ENCODE data around the gene ATP2B1.

DNA sequence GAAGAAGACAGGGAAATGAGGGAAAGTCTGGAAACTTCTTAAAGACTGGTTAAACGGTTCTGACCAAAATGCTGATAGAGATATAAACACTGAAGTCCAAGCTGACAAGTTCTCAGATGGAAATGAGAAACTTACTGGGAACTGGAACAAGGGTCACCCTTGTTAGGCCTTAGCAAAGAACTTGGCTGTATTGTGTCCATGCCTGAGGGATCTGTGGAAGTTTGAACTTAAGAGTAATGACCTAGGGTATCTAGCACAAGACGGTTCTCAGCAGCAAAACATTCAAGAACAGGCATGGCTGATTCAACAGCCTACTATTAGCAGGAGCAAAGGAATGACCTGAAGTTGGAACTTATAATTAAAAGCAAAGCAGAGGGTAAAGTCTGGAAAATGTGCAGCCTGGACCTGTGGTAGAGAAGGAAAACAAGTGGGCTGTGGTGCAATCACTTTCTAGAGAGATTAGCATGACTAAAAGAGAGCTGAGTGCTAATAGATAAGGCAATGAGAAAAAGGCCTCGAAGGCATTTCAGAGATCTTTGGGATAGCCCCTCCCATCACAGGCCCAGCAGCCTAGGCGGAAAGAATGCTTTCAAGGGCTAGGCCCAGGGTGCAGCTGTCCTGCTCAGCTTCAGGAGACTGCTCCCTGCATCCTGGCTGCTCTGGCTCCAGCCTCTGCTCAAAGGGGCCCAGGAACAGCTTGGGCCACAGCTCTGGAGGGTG, 60.3 kb downstream of the ATP2B1 start:
- TF ChIP-seq, protein P1, sequence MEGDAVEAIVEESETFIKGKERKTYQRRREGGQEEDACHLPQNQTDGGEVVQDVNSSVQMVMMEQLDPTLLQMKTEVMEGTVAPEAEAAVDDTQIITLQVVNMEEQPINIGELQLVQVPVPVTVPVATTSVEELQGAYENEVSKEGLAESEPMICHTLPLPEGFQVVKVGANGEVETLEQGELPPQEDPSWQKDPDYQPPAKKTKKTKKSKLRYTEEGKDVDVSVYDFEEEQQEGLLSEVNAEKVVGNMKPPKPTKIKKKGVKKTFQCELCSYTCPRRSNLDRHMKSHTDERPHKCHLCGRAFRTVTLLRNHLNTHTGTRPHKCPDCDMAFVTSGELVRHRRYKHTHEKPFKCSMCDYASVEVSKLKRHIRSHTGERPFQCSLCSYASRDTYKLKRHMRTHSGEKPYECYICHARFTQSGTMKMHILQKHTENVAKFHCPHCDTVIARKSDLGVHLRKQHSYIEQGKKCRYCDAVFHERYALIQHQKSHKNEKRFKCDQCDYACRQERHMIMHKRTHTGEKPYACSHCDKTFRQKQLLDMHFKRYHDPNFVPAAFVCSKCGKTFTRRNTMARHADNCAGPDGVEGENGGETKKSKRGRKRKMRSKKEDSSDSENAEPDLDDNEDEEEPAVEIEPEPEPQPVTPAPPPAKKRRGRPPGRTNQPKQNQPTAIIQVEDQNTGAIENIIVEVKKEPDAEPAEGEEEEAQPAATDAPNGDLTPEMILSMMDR (conservative IDR thresholded peaks at IDR 0.05): no peak
- TF ChIP-seq ZFX (IDR thresholded peaks at IDR 0.05): no peak
